GM19438 (cell line): Measurements from ENCODE around the gene PRCC.

ENCODE experiments used
- ATAC-seq: cut with Tn5 transposase; IDR thresholded peaks from one replicate; pipeline ENCODE4 v1.9.1; 2021; ENCODE audit warnings: low read depth; ENCODE audit not compliant: unreplicated experiment

Gene PRCC

DNA sequence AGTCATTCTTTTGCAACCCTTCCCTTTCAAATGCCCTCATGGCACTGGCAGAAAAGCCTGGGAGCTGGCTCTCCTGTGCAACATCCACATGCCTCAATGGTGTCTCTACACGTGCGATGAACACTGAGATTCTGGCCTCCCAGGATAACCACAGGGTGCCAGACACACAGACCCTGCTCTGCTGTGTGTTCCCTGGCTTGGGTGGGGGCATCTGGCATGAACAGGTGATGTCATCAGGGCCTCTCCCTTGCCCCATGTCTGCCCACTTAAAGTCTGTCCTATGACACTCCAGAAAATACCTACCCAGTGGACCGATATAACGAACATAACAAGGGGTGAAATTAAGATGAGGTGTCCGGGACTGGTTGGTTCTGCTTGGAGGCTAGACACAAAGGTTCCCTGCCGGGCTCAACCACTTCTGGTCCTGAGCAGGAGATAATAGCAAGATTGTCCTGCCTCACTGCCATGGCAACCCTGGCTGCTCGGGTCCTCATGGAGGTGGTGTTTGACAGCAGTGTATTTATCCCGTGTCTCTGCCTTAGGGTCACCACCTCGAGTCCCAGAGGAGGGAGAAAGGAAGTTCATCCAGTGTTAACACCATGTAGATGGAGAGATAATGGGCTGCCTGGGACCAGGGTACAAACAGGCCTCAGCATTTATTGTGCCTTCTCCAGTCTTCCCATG is 72.2 kb downstream of the PRCC start:
- ATAC-seq, result no peak

- no peak for ATAC-seq
These were observed 73.0 kb downstream of the PRCC start for GRCh38 chr1:156840186-156840897.

DNA sequence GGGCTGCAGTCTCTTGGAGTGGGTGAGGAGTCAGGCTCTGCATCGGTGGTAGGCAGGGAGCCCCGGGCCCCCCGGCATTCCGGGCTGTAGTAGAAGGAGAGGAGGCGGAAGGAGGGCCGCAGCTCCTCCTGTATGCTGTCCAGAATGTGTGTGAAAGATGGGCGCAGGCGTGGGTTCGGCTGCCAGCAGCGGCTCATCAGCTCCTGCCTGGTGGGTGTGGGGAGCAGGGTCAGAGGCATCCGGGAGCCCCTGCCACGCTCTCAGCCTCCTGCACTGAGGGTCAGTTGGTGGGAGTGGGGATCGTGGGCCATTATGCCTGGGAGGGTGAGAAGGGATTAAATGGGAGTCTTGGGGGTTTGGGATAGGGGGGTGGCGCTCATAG is 73.6 kb downstream of the PRCC start:
- ATAC-seq, result no peak

DNA sequence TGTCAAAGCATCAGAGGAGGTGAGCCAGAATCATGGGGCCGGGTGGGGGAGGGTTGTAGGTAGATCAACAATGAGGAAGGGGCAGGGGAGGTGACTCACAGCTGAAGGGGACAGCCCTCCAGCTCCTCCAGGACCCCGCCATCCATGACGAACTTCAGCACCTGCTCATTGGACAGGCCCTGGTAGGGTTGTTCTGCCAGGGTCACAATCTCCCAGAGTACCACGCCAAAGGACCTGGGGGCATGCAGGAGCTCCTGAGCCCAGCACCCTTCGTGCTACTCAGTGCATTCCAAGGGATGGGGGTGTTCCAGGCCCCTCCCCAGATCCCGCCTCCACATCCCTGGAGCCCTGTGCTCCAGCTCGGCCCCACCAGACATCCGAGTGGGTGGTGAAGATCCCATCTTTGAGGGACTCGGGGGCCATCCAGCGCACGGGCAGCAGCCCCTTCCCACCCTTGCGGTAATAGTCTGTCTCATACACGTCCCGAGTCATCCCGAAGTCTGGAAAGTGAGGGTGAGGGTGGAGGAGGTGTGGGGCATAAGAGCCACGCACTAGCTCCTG is 74.0 kb downstream of the PRCC start:
- no peak for ATAC-seq

DNA sequence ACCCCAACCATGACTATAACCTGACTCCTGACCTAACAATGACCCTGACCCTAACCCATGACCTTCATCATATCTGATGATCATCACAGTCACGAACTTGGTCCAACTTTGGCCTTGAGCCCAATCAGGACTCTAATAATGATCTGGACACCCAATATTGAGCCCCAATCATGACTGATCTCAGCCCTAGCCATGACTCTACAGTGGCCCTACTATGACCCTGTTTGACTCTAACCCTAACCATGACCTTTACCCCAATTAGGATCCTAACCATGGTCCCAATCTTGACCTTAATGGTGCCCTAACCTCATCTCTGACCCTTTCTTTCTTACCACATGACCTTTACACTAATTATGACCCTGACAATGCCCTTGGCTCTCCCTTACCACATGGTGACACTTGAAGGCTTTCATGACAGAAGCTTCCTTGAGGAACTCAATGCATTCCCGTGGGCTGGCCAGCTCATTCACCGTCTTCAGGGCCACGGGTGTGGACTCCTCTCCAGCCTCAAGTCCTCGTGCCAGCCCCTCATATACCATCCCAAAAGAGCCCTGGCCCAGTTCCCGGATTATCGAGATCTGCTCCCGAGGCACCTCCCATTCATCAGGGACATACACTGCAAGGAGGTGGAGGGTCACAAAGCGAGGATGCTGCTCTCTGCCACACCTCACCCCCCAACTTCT is 75.4 kb downstream of the PRCC start:
- ATAC-seq, result no peak

GRCh38 chr1:156844102-156844501 is 76.8 kb downstream of the PRCC start:
- ATAC-seq, result no peak

DNA sequence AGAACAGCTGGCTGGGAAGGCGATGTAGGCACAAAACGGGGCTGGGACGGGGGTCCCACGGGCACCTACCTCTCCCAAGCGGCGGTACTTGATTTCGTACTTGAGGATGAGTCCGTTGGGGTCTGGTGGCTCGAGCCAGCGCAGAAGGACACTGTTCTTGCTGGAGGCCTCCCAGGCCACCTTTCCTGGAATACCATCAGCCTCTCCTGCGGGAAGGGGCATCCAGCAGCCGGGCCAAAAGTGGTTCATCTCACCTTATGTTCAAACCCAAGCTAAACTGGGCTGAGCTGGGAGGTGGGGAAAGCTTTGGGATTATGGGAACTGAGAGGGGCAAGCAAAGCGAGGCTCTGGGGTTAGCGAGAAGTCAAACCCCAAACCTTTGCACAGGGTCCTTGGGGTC is 77.3 kb downstream of the PRCC start:
- no peak for ATAC-seq

DNA sequence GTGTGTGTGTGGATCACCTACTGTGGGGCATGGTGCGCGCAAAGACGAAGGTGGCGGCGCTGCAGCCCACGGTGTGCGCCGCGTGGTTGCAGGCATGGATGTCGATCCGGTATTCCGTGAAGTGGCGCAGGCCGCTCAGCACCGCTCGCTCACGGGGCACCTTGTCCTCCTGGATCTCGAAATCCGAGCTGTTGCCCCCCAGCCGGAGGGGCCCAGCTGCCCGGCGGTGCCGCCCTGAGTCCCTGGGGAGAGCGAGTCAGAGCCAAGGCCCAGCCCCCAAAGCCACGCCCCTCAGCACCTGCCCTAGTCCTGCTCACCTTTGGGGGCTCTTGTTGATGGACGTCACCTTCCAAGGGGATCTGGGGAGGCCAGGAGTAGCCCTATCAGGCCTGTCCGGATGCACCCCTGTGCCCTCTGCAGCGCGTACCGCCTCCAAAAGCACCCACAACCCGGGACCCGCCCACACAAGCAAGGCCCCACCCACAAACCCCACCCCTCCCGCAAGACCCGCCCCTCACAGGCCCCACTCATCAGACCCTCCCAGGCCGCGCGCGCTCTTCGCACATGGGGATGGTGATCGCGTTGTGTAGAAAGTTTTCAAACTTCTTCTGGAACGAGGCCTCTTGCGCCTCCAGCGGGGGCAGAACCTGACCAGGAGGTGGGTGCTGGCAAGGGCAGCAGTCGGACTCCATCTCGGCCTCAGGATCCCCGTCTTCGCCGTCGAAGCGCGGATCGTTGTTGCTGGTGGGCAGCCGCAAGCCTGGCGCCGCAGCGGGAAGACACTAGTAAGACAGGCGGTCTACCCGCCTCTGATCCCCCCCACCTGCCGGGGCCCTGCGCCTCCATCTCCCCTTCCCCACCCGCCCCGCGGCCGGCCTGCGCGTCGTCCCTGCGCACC is 78.0 kb downstream of the PRCC start:
- no peak for ATAC-seq

GRCh38 chr1:156845953-156846545 is 78.7 kb downstream of the PRCC start:
- no peak for ATAC-seq

DNA sequence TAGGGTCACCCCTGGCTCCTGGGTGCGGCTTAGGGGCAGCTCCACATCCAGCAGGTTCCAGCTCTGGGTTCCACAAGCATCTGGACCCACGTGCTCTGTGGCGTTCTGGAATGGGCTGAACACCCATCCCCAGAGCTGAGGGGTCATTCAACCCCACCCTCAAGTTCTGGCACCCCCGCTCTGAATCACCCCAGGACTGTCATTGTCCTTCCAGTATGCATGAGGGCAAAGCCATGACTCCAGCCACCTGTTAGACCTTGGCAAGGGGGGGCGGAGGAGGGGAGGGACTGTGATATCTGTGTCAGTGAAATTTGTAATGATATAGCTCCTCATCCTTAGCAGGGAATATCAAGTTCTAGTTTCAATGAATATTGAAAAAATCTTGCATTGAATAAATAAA is 79.3 kb downstream of the PRCC start:
- ATAC-seq, result no peak

DNA sequence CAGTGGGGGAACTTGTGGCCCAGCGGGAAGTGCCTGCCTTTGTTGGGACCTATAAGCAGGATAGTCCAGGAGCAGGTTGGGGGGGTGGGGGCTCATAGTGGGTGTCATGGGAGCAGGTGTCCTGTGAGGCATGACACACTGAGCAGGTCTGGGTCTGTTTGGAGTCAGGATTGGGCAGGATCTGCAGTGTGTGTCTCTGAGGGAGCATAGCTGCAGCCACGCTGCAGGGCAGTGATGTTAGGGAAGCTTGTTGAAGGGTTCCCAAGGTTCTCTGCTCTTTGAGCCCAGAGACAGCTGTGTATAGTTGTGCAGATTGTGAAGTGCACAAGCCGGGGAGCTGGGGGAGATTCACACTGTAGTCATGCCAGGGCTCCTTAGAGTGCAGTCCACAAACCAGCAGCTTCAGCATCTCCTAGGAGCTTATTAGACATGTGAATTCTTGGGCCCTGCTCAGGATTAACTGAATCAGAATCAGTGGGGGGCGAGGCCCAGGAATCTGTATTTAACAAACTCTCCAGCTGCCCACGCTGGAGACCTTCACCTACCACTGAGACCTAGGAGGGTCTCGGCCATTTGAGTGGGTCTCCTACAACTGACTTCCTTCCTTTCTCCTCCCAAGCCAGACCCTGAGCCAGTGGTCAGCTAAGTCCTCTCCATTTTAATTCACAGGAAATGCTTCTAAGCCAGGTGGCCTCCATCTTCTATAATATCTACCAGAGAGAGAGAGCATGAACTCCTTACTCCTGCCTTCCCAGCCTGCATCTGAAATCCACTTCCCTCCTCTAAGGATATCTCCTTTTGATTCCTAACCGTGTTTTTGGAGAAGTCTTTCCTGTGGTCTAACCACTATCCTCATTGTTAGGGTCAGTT is 80.5 kb downstream of the PRCC start:
- no peak for ATAC-seq

- ATAC-seq, result no peak
These were observed 81.3 kb downstream of the PRCC start for GRCh38 chr1:156848461-156849150.

GRCh38 chr1:156849151-156849496 is 81.8 kb downstream of the PRCC start:
- ATAC-seq, result no peak
